Kidney (tissue), 14 donors: ENCODE measurements around the gene DICER1. TPM values are rescaled to one million over a fixed set of nuclear protein-coding genes. Genes with fewer than 3 reads are reported as not detected.

Experiments used
- DNase-seq, 5 donors: peaks; one replicate each; pipeline ENCODE4 v3.0.0-alpha.2; 2013 to 2020
- FAIRE-seq: peaks from 2 replicates; lab custom pipeline; 2012; peaks lifted over from hg19 to GRCh38; lab: Jason Lieb, UNC
- H3K27ac ChIP-seq, 2 donors: one replicate each; pipeline ENCODE4 v1.7.0; 2013; ENCODE audit warnings: low read depth in 2 of 2, low read length in 2 of 2, inconsistent platforms in 1 of 2
- H3K27me3 ChIP-seq: one replicate; pipeline ENCODE4 v1.7.1; 2013; ENCODE audit warnings: low read length, inconsistent platforms; ENCODE audit not compliant: control insufficient read depth, insufficient read depth
- H3K36me3 ChIP-seq, 3 donors: one replicate each; pipeline versions ENCODE4 v1.7.0 to v1.7.1; 2013; ENCODE audit warnings: low read length in 3 of 3, control low read depth in 1 of 3, inconsistent platforms in 1 of 3; ENCODE audit not compliant: insufficient read depth in 3 of 3, control insufficient read depth in 2 of 3
- H3K4me1 ChIP-seq, 3 donors: one replicate each; pipeline versions ENCODE4 v1.7.0 to v1.7.1; 2013; ENCODE audit warnings: low read length in 3 of 3, inconsistent platforms in 1 of 3, low read depth in 1 of 3; ENCODE audit not compliant: control insufficient read depth in 2 of 3, insufficient read depth in 2 of 3
- H3K4me3 ChIP-seq, 3 donors: one replicate each; pipeline versions ENCODE4 v1.7.0 to v1.8.1; 2013; ENCODE audit warnings: low read length in 3 of 3, control low read depth in 1 of 3, inconsistent platforms in 1 of 3
- H3K9ac ChIP-seq, 3 donors: one replicate each; pipeline versions ENCODE4 v1.7.0 to v1.7.1; 2013; ENCODE audit warnings: low read length in 3 of 3, control low read depth in 1 of 3, inconsistent platforms in 1 of 3
- H3K9me3 ChIP-seq, 3 donors: one replicate each; pipeline versions ENCODE4 v1.7.0 to v1.7.1; 2013; ENCODE audit warnings: low read length in 3 of 3, control low read depth in 1 of 3, inconsistent platforms in 1 of 3; ENCODE audit not compliant: control insufficient read depth in 2 of 3, insufficient read depth in 1 of 3
- intact Hi-C: fragments of 100-400 bp; cut with DNase I; formaldehyde crosslinking; loops from one replicate; pipeline ENCODE4 v1.11.1; 2022
- polyA plus RNA-seq: library from polyadenylated mRNA; stranded (reverse); fragments of 350-450 nt; fragmentation: Illumina TruSeq; extraction: RNeasy Lipid Tissue Mini Kit (QIAGEN cat#74804); gene quantifications from one replicate; pipeline ENCODE4 v1.2.3, GENCODE V29; 2014; ENCODE audit warnings: low read depth, low replicate concordance; ENCODE audit not compliant: insufficient read depth
- total RNA-seq: library from RNA; stranded (reverse); fragmentation: NEBNext Ultra II Directional; extraction: Animal tissue kit (Norgen Biotek cat#: 25700); gene quantifications from one replicate; pipeline ENCODE4 v1.2.1, GENCODE V29; 2021
- TF ChIP-seq, protein P1 (sequence below): IDR thresholded peaks from 3 replicates; pipeline ENCODE4 v1.5.1; 2012; ENCODE audit warnings: mild to moderate bottlenecking, moderate library complexity, borderline replicate concordance; ENCODE audit not compliant: insufficient read depth; ENCODE audit errors: extremely low read depth
- donor health status: control.
- donor health status: control.
- donor health status: control.
- donor health status: control.
- donor health status: control.
- donor health status: DM: yes; HTN: yes; CAD: no.
- donor health status: Normal renal cell carcinoma (clear cell type).

Gene DICER1
- total and polyA plus RNA-seq, 2 donors from 2014 or later, result 6.0 to 83.6 TPM

- TF ChIP-seq, protein P1, sequence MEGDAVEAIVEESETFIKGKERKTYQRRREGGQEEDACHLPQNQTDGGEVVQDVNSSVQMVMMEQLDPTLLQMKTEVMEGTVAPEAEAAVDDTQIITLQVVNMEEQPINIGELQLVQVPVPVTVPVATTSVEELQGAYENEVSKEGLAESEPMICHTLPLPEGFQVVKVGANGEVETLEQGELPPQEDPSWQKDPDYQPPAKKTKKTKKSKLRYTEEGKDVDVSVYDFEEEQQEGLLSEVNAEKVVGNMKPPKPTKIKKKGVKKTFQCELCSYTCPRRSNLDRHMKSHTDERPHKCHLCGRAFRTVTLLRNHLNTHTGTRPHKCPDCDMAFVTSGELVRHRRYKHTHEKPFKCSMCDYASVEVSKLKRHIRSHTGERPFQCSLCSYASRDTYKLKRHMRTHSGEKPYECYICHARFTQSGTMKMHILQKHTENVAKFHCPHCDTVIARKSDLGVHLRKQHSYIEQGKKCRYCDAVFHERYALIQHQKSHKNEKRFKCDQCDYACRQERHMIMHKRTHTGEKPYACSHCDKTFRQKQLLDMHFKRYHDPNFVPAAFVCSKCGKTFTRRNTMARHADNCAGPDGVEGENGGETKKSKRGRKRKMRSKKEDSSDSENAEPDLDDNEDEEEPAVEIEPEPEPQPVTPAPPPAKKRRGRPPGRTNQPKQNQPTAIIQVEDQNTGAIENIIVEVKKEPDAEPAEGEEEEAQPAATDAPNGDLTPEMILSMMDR, result no peak
- Histone ChIP-seq H3K27ac (no peak overlapping the region), H3K4me3 (no peak overlapping the region), H3K36me3 (no peaks in the 10 kb centered on the region), H3K4me1 (peaks cover 0 to 32% (median 12%) of the 10 kb centered on the region in 3 donors), H3K9ac (no peak overlapping the region), H3K9me3 (no peaks in the 10 kb centered on the region), H3K27me3 (no peaks in the 10 kb centered on the region)
- FAIRE-seq (no peak), DNase-seq (no peak)
- intact Hi-C loops, result no loop called here
Observed at GRCh38 chr14:95153866-95154265, 3.5 kb downstream of the DICER1 start.

DNA sequence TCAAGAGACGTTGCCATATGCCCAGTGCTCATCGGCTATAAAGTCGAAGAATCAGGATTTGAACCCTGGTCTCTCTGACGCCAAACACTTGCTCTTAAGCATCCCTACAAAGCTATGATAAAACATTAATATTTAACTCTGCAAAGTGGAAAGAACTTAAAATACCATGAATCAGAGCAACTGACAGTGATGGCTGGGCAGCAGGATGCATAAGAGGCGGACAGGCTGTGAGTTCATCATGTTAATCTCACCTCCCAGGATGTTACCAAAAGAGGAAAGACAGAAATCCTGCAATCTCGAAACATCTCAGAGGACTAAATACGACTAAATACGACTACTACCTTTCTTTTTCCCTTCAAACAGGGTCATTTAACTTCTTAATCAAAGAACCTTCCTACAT, 5.8 kb downstream of the DICER1 start:
- FAIRE-seq (no peak), DNase-seq (no peak)
- Histone ChIP-seq H3K9me3 (no peaks in the 10 kb centered on the region), H3K4me1 (peaks cover 0 to 36% (median 14%) of the 10 kb centered on the region in 3 donors), H3K9ac (no peak overlapping the region), H3K27me3 (no peaks in the 10 kb centered on the region), H3K27ac (no peak overlapping the region), H3K4me3 (no peak overlapping the region), H3K36me3 (no peaks in the 10 kb centered on the region)
- TF ChIP-seq, protein P1, result no peak
- intact Hi-C loops, result no loop called here

DNA sequence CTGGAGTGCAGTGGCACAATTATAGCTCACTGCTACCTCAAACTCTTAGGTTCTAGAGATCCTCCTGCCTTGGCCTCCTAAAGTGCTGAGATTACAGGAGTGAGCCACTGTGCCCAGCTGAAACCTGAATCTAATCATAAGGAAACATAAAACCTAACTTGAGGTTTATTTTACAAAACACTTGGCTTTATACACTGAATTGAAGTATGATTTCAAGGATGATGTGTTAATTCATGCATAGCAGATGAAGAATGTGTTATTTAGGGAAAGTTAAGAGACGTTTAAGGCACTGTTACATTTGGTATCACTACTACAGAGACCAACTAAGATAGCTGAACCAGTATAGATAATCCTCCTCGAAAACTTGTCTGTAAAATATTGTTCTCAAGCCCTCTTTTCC, 6.4 kb downstream of the DICER1 start:
- FAIRE-seq, result no peak
- Histone ChIP-seq H3K36me3 (peaks cover 0 to 2% (median 0%) of the 10 kb centered on the region in 3 donors), H3K27ac (no peak overlapping the region), H3K9ac (no peak overlapping the region), H3K27me3 (no peaks in the 10 kb centered on the region), H3K9me3 (no peaks in the 10 kb centered on the region), H3K4me3 (no peak overlapping the region), H3K4me1 (peaks cover 0 to 36% (median 14%) of the 10 kb centered on the region in 3 donors)
- no peak for DNase-seq
- intact Hi-C loops, result no loop called here
- TF ChIP-seq, protein P1, result no peak

DNA sequence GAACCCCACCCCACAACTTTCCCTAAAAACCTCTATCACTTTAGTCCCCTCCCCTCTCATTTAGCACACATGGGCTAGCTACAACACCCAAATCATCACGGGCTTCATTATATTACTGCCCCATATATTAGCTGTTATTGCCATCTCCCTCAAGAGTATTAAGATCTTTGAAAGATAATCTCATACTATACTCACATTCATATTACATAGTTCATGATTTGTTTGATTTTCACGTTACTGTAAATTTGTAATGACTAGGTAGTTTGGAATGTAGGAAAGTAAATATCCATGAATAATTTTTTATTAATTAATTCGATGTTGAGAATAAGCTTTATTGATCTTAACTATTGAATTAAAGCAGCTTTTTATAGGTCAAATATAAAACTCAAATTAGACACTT, 7.9 kb downstream of the DICER1 start:
- Histone ChIP-seq H3K27me3 (no peaks in the 10 kb centered on the region), H3K4me1 (peaks cover 0 to 26% (median 6%) of the 10 kb centered on the region in 3 donors), H3K9ac (no peak overlapping the region), H3K36me3 (peaks cover 0 to 2% (median 0%) of the 10 kb centered on the region in 3 donors), H3K4me3 (no peak overlapping the region), H3K9me3 (peaks cover 0 to 8% (median 0%) of the 10 kb centered on the region in 3 donors), H3K27ac (no peak overlapping the region)
- intact Hi-C loops, result no loop called here
- TF ChIP-seq, protein P1, result no peak
- DNase-seq, result no peak
- FAIRE-seq, result peak; percentile 13
